Measurements from ENCODE around the gene MARS2.
"Not testable (repeated sequence)": the region's sequence is repeated elsewhere in the genome, so short reads cannot be mapped to it uniquely, and the experiment has no call there.

The MARS2 gene

DNA sequence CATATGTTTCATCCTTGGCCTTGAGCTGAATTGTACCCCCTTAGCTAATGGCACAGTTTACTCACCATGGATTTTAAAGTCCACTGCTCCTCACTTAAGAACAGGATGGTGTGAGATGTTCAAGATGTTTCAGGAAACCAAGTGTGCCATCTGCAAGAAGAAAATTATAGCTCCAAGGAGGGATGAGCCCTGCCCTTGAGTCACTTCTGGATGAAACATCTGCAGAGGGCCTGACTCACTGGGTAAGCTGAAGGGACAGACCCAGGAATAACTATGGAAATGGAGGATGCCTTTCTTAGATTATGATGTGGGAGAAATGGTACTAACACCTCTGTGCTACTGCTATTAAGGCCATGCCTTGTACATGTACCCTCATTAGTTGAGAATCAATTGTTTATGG lies 6.4 kb downstream of the MARS2 start:
- DNase-seq, result no peak
- no peaks in the 10 kb centered on the region for H3K9me3 ChIP-seq (ENCODE audit: control extremely low read depth in 1 of 5, control insufficient read depth in 4 of 5, insufficient read depth in 2 of 5, low read depth in 1 of 5, low read length in 4 of 5)
- no peak overlapping the region for H3K27ac ChIP-seq (ENCODE audit: insufficient read depth in 1 of 2, low read depth in 1 of 2, low read length in 2 of 2, poor library complexity in 1 of 2, severe bottlenecking in 2 of 2)
- peaks cover 0 to 17% (median 4%) of the 10 kb centered on the region in 4 experiments for H3K36me3 ChIP-seq (ENCODE audit: control insufficient read depth in 4 of 4, insufficient read depth in 4 of 4, low read length in 3 of 4)
- ChIA-PET CTCF (interaction anchor here (2.3 kb wide), 1 partner anchor 69 kb away, joined by 9 read pairs; no protein-coding TSS in a partner anchor), POLR2A (no interaction called here)
- H3K4me3 ChIP-seq (ENCODE audit: control insufficient read depth in 1 of 7, extremely low read depth in 1 of 7, insufficient read depth in 4 of 7, low read depth in 2 of 7, low read length in 6 of 7), result no peak overlapping the region
- no peaks in the 10 kb centered on the region for H3K27me3 ChIP-seq (replicated peaks in 2 of 5; ENCODE audit: control insufficient read depth in 4 of 5, insufficient read depth in 5 of 5, low read length in 4 of 5)
- H3K4me1 ChIP-seq (ENCODE audit: control extremely low read depth in 1 of 4, control insufficient read depth in 4 of 4, insufficient read depth in 4 of 4, low read length in 3 of 4), result peaks cover 8 to 24% (median 20%) of the 10 kb centered on the region in 4 experiments

DNA sequence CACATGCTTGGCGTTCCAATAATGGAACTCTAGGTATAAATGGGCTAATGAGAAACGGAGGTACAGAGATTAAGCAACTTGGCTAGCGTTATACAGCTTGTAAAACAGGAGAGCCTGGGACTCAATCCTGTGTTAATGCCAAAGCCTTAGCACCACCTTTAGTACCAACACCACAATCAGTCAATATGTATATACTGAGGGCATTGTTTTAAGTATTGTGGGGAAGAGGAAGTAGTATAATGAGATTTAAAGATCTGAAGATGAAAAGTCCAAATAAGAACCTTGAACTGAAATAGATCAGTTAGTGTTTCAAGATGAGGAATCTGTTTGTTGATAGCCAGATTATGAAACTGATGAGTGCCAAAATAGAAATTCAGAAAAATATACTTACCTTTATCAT lies 8.1 kb downstream of the MARS2 start:
- 100% methylated on average over 1 of the region's 3 CpGs for WGBS (ENCODE audit: insufficient coverage)
- no peak for DNase-seq
- ChIA-PET POLR2A (no interaction called here), CTCF (interaction anchor here (2.3 kb wide), 1 partner anchor 67 kb away, joined by 9 read pairs; no protein-coding TSS in a partner anchor)
- no peak overlapping the region for H3K4me3 ChIP-seq (ENCODE audit: control insufficient read depth in 1 of 7, extremely low read depth in 1 of 7, insufficient read depth in 4 of 7, low read depth in 2 of 7, low read length in 6 of 7)
- H3K4me1 ChIP-seq (ENCODE audit: control extremely low read depth in 1 of 4, control insufficient read depth in 4 of 4, insufficient read depth in 4 of 4, low read length in 3 of 4), result peaks cover under 1 to 12% (median 10%) of the 10 kb centered on the region in 4 experiments
- H3K27ac ChIP-seq (ENCODE audit: insufficient read depth in 1 of 2, low read depth in 1 of 2, low read length in 2 of 2, poor library complexity in 1 of 2, severe bottlenecking in 2 of 2), result no peak overlapping the region
- H3K27me3 ChIP-seq (replicated peaks in 2 of 5; ENCODE audit: control insufficient read depth in 4 of 5, insufficient read depth in 5 of 5, low read length in 4 of 5), result no peaks in the 10 kb centered on the region
- H3K9me3 ChIP-seq (ENCODE audit: control extremely low read depth in 1 of 5, control insufficient read depth in 4 of 5, insufficient read depth in 2 of 5, low read depth in 1 of 5, low read length in 4 of 5), result no peaks in the 10 kb centered on the region
- H3K36me3 ChIP-seq (ENCODE audit: control insufficient read depth in 4 of 4, insufficient read depth in 4 of 4, low read length in 3 of 4), result peaks cover 0 to 16% (median 4%) of the 10 kb centered on the region in 4 experiments

DNA sequence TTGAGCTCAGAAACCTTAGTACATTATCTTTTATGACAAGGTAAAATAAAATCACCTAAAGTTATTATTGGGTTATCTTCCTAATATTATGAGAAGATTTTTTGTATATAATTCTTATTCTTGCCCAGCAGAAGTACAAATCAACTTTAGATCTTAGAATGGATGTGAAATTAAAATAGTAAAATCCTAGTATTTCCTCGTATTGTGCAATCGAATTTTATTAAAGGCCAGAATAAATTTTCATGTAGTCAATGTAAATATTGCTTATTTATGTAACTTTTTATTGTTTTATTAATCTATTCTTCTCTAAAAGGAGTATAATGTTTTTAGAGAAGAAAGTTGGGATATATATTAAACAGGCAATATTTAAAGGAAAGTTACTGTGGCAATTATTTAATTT lies 12.7 kb downstream of the MARS2 start:
- ChIA-PET CTCF (no interaction called here), POLR2A (no interaction called here)
- Histone ChIP-seq H3K4me3 (ENCODE audit: control insufficient read depth in 1 of 7, extremely low read depth in 1 of 7, insufficient read depth in 4 of 7, low read depth in 2 of 7, low read length in 6 of 7) (no peak overlapping the region), H3K36me3 (ENCODE audit: control insufficient read depth in 4 of 4, insufficient read depth in 4 of 4, low read length in 3 of 4) (no peaks in the 10 kb centered on the region), H3K27me3 (replicated peaks in 2 of 5; ENCODE audit: control insufficient read depth in 4 of 5, insufficient read depth in 5 of 5, low read length in 4 of 5) (no peaks in the 10 kb centered on the region), H3K4me1 (ENCODE audit: control extremely low read depth in 1 of 4, control insufficient read depth in 4 of 4, insufficient read depth in 4 of 4, low read length in 3 of 4) (no peaks in the 10 kb centered on the region), H3K9me3 (ENCODE audit: control extremely low read depth in 1 of 5, control insufficient read depth in 4 of 5, insufficient read depth in 2 of 5, low read depth in 1 of 5, low read length in 4 of 5) (no peaks in the 10 kb centered on the region), H3K27ac (ENCODE audit: insufficient read depth in 1 of 2, low read depth in 1 of 2, low read length in 2 of 2, poor library complexity in 1 of 2, severe bottlenecking in 2 of 2) (no peak overlapping the region)
- no CpG with 5 or more reads among the region's 2 CpGs for WGBS (ENCODE audit: insufficient coverage)
- no peak for DNase-seq

DNA sequence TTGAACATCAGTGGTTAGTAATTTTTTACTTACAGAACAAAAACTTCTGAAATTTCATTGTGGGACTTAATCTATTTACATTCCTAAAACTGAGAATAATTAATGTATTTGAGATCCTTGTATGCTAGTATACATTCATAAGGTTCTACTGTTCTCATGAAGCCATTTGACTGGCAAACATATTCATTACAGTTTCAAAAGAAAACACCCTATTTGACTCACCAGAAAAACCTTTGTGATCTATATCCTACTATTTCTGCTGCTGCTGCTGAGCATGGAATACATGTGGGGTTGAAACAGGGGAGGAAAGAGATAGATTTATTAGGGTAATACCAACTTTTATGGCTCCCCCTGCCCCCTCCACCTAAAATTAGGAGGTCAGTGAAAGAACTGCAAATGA lies 21.8 kb downstream of the MARS2 start:
- DNase-seq, result no peak
- ChIA-PET POLR2A (no interaction called here), CTCF (no interaction called here)
- Histone ChIP-seq H3K4me3 (ENCODE audit: control insufficient read depth in 1 of 7, extremely low read depth in 1 of 7, insufficient read depth in 4 of 7, low read depth in 2 of 7, low read length in 6 of 7) (no peak overlapping the region), H3K27ac (ENCODE audit: insufficient read depth in 1 of 2, low read depth in 1 of 2, low read length in 2 of 2, poor library complexity in 1 of 2, severe bottlenecking in 2 of 2) (no peak overlapping the region), H3K9me3 (ENCODE audit: control extremely low read depth in 1 of 5, control insufficient read depth in 4 of 5, insufficient read depth in 2 of 5, low read depth in 1 of 5, low read length in 4 of 5) (no peaks in the 10 kb centered on the region), H3K27me3 (replicated peaks in 2 of 5; ENCODE audit: control insufficient read depth in 4 of 5, insufficient read depth in 5 of 5, low read length in 4 of 5) (no peaks in the 10 kb centered on the region), H3K4me1 (ENCODE audit: control extremely low read depth in 1 of 4, control insufficient read depth in 4 of 4, insufficient read depth in 4 of 4, low read length in 3 of 4) (no peaks in the 10 kb centered on the region), H3K36me3 (ENCODE audit: control insufficient read depth in 4 of 4, insufficient read depth in 4 of 4, low read length in 3 of 4) (no peaks in the 10 kb centered on the region)

DNA sequence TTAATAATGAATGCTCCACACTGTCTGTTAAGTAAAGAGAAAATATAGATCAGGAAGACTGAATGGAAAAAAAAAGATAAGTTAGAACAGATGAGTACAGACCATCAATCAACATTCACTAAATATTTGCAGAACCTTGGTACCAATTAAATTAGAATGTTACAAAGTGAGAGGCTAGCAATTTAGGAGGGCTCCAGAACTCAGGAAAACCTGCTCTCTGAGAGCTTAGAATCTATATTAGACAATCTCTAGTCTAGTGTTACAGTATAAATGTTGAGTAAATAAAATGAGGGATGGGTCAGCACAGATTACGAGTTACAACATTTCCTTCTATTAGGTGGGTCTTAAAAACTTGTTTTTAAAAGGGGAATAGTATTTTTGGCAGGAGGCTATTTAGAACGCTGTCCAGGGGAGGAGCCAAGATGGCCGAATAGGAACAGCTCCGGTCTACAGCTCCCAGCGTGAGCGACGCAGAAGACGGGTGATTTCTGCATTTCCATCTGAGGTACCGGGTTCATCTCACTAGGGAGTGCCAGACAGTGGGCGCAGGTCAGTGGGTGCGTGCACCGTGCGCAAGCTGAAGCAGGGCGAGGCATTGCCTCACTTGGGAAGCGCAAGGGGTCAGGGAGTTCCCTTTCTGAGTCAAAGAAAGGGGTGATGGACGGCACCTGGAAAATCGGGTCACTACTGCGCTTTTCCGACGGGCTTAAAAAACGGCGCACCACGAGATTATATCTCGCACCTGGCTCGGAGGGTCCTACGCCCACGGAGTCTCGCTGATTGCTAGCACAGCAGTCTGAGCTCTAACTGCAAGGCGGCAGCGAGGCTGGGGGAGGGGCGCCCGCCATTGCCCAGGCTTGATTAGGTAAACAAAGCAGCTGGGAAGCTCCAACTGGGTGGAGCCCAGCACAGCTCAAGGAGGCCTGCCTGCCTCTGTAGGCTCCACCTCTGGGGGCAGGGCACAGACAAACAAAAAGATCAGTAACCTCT lies 23.7 kb downstream of the MARS2 start:
- H3K4me3 ChIP-seq (ENCODE audit: control insufficient read depth in 1 of 7, extremely low read depth in 1 of 7, insufficient read depth in 4 of 7, low read depth in 2 of 7, low read length in 6 of 7); H3K9me3 ChIP-seq (ENCODE audit: control extremely low read depth in 1 of 5, control insufficient read depth in 4 of 5, insufficient read depth in 2 of 5, low read depth in 1 of 5, low read length in 4 of 5); H3K4me1 ChIP-seq (ENCODE audit: control extremely low read depth in 1 of 4, control insufficient read depth in 4 of 4, insufficient read depth in 4 of 4, low read length in 3 of 4); H3K36me3 ChIP-seq (ENCODE audit: control insufficient read depth in 4 of 4, insufficient read depth in 4 of 4, low read length in 3 of 4); DNase-seq; CTCF ChIA-PET; H3K27ac ChIP-seq (ENCODE audit: insufficient read depth in 1 of 2, low read depth in 1 of 2, low read length in 2 of 2, poor library complexity in 1 of 2, severe bottlenecking in 2 of 2); H3K27me3 ChIP-seq (replicated peaks in 2 of 5; ENCODE audit: control insufficient read depth in 4 of 5, insufficient read depth in 5 of 5, low read length in 4 of 5): not testable (repeated sequence)
- over 99% methylated on average over 10 of the region's 32 CpGs for WGBS (ENCODE audit: insufficient coverage)
- POLR2A ChIA-PET, result interaction anchor here (0.6 kb wide), 1 partner anchor 127 kb away, joined by 4 read pairs; no protein-coding TSS in a partner anchor

DNA sequence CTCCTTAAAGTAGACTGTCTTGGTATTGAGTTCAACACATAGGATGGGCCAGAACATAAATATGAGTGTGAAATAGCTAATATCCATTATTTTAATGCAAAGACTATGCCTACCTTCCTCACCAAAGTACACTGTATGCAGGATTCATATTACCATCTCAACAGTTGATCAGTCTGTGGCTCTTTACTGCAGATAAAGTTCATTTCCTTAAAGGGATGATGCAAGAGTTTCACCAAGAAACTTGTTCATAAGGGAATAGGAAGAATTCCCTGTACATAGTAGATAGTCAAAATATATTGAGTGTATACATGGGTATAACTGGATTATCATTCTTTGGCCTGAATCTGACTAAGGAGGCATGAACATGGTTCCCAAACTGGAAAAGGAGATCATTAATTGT lies 35.0 kb downstream of the MARS2 start:
- Histone ChIP-seq H3K27me3 (replicated peaks in 2 of 5; ENCODE audit: control insufficient read depth in 4 of 5, insufficient read depth in 5 of 5, low read length in 4 of 5) (no peaks in the 10 kb centered on the region), H3K4me3 (ENCODE audit: control insufficient read depth in 1 of 7, extremely low read depth in 1 of 7, insufficient read depth in 4 of 7, low read depth in 2 of 7, low read length in 6 of 7) (no peak overlapping the region), H3K9me3 (ENCODE audit: control extremely low read depth in 1 of 5, control insufficient read depth in 4 of 5, insufficient read depth in 2 of 5, low read depth in 1 of 5, low read length in 4 of 5) (no peaks in the 10 kb centered on the region), H3K27ac (ENCODE audit: insufficient read depth in 1 of 2, low read depth in 1 of 2, low read length in 2 of 2, poor library complexity in 1 of 2, severe bottlenecking in 2 of 2) (no peak overlapping the region), H3K4me1 (ENCODE audit: control extremely low read depth in 1 of 4, control insufficient read depth in 4 of 4, insufficient read depth in 4 of 4, low read length in 3 of 4) (no peaks in the 10 kb centered on the region), H3K36me3 (ENCODE audit: control insufficient read depth in 4 of 4, insufficient read depth in 4 of 4, low read length in 3 of 4) (no peaks in the 10 kb centered on the region)
- ChIA-PET POLR2A (no interaction called here), CTCF (no interaction called here)
- no peak for DNase-seq
